ENCODE data around the gene NTPCR.

DNA sequence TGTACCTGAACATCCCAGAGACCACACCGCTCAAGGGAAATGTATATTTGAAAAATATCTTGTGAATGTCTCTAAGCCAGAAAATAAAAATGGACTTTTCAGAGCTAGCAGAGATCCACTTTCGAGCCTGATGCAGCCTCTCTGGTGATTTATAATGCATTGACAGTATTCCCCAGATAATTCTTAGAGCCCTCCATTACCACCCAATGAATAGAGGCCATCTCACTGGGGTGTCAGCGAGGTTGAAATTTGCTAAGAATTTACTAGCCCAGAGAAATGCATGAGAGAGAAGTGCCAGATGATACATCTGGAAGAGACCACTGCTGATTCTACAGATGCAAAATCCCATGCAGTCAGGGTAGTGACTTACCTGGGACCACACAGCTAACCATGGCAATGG is 25.5 kb upstream of the NTPCR start:
- TF ChIP-seq, protein P1, sequence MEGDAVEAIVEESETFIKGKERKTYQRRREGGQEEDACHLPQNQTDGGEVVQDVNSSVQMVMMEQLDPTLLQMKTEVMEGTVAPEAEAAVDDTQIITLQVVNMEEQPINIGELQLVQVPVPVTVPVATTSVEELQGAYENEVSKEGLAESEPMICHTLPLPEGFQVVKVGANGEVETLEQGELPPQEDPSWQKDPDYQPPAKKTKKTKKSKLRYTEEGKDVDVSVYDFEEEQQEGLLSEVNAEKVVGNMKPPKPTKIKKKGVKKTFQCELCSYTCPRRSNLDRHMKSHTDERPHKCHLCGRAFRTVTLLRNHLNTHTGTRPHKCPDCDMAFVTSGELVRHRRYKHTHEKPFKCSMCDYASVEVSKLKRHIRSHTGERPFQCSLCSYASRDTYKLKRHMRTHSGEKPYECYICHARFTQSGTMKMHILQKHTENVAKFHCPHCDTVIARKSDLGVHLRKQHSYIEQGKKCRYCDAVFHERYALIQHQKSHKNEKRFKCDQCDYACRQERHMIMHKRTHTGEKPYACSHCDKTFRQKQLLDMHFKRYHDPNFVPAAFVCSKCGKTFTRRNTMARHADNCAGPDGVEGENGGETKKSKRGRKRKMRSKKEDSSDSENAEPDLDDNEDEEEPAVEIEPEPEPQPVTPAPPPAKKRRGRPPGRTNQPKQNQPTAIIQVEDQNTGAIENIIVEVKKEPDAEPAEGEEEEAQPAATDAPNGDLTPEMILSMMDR (IDR thresholded peaks at IDR 0.05; ENCODE audit: borderline replicate concordance, extremely low read depth, low read length, poor library complexity, severe bottlenecking): no peak
- TF ChIP-seq EZH2 (IDR thresholded peaks at IDR 0.05; ENCODE audit: borderline replicate concordance, low read depth, low read length, severe bottlenecking): no peak

Data from DND-41 (cell line).